Transverse colon (tissue), 4 donors: Measurements from ENCODE around the gene FAM216B.

Experiments
- CTCF ChIP-seq, 5 experiments: fragments of 200-600 bp in 3 of 5; fragments of 450-650 bp in 2 of 5; sonication (generic) in 3 of 5; IDR thresholded peaks; 1 replicate in 2 of 5; 2 replicates in 3 of 5; pipeline ENCODE4 v1.5.1; 2016 to 2017; ENCODE audit warnings: antibody characterized with exemption in 5 of 5, inconsistent platforms in 3 of 5, mild to moderate bottlenecking in 2 of 5, moderate library complexity in 1 of 5
- POLR2A ChIP-seq: fragments of 450-650 bp; IDR thresholded peaks from one replicate; pipeline ENCODE4 v1.6.1; 2016; ENCODE audit warnings: antibody characterized with exemption, mild to moderate bottlenecking, moderate library complexity
- POLR2AphosphoS5 ChIP-seq, 3 donors: sonication (generic); formaldehyde crosslinking; IDR thresholded peaks; one replicate each; pipeline ENCODE4 v1.6.1; 2016; ENCODE audit warnings: antibody characterized with exemption in 3 of 3

- TF ChIP-seq POLR2A (no peak), POLR2AphosphoS5 (IDR thresholded peaks at IDR 0.05) (no peak), CTCF (IDR thresholded peaks at IDR 0.05) (peak in 1 of 5 experiments; percentile 22)
Measured at GRCh38 chr13:42816538-42816937, 35.2 kb downstream of the FAM216B start.
